BLaER1 treated with 17β-estradiol and CSF1 and Interleukin-3, amounts not matched to agents 10 nM and 100 nM (cell line): ENCODE measurements around the gene SKI.
"Not testable (repeated sequence)": the region's sequence is repeated elsewhere in the genome, so short reads cannot be mapped to it uniquely, and the experiment has no call there.

Experiments used
- H3K27ac ChIP-seq, 11 experiments: shearing (Covaris generic); formaldehyde crosslinking; 2 replicates each; pipeline ENCODE4 v1.8.1; 2022
- H3K27me3 ChIP-seq, 11 experiments: shearing (Covaris generic); formaldehyde crosslinking; 2 replicates each; pipeline ENCODE4 v1.8.1; 2022
- H3K36me3 ChIP-seq, 11 experiments: shearing (Covaris generic); formaldehyde crosslinking; 2 replicates each; pipeline ENCODE4 v1.8.1; 2022
- H3K4me1 ChIP-seq, 10 experiments: shearing (Covaris generic); formaldehyde crosslinking; 2 replicates each; pipeline ENCODE4 v1.8.1; 2022
- H3K4me2 ChIP-seq, 11 experiments: shearing (Covaris generic); formaldehyde crosslinking; 2 replicates each; pipeline ENCODE4 v1.8.1; 2022
- H3K4me3 ChIP-seq, 10 experiments: shearing (Covaris generic); formaldehyde crosslinking; 2 replicates each; pipeline ENCODE4 v1.8.1; 2022
- H3K9ac ChIP-seq, 11 experiments: shearing (Covaris generic); formaldehyde crosslinking; 2 replicates each; pipeline ENCODE4 v1.8.1; 2022
- H3K9me3 ChIP-seq, 11 experiments: shearing (Covaris generic); formaldehyde crosslinking; replicated peaks in 1 of 11; 2 replicates each; pipeline ENCODE4 v1.8.1; 2022
- H4K20me1 ChIP-seq, 11 experiments: shearing (Covaris generic); formaldehyde crosslinking; 2 replicates each; pipeline ENCODE4 v1.8.1; 2022
- Cebpa-rat ChIP-seq, 11 experiments: shearing (Covaris generic); IDR thresholded peaks; 2 replicates each; pipeline ENCODE4 v1.8.1; 2022

The SKI gene

DNA sequence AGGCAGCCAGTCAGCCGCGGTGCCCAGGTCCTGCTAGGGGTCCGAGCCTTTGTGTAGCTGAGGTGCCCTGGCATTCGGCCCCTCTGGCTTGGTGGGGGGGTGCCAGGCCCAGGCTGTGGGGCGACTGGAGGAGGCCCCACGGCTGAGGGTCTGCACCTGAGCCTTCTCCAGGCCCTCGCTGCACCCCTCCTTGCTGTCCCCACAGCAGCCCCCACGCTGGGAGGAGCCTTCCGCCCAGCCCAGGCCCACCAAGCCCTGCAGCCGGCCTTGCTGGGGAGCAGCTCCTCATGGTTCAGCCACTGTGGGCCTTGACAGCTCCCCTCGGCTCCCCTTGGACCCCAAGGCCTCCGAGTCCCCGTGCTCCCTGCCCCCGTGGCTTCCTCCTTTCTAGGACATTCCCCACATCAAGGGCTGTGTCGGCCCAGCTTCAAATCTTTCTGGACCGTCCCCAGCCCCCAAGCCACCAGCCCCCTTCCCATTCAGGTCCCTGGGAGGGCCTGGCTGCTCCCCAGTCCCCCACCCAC, 95.4 kb downstream of the SKI start:
- peaks cover 16 to 34% (median 28%) of the 10 kb centered on the region in 10 experiments; a peak in 19 of 20 replicates for H3K4me1 ChIP-seq
- no peak for TF ChIP-seq Cebpa-rat (IDR thresholded peaks at IDR 0.05)

GRCh38 chr1:2324553-2325366, 96.6 kb downstream of the SKI start:
- H3K27me3 ChIP-seq = peaks cover 33 to 45% (median 39%) of the 10 kb centered on the region in 11 experiments
- H4K20me1 ChIP-seq = peaks cover 0 to 31% (median 6%) of the 10 kb centered on the region in 11 experiments; a peak in 7 of 22 replicates
- H3K36me3 ChIP-seq = no peaks in the 10 kb centered on the region
- H3K4me2 ChIP-seq = no peak overlapping the region
- TF ChIP-seq Cebpa-rat (IDR thresholded peaks at IDR 0.05) = no peak
- no peak overlapping the region; a peak in 1 of 20 replicates for H3K4me3 ChIP-seq
- no peak overlapping the region for H3K9ac ChIP-seq
- peaks cover 7 to 22% (median 17%) of the 10 kb centered on the region in 10 experiments; a peak in 18 of 20 replicates for H3K4me1 ChIP-seq
- H3K27ac ChIP-seq = no peak overlapping the region
- peaks cover 11 to 27% (median 21%) of the 10 kb centered on the region in 11 experiments for H3K9me3 ChIP-seq

More for the DNA sequence above, 95.4 kb downstream of the SKI start:
- Histone ChIP-seq H3K4me2 (no peak overlapping the region), H3K27me3 (peaks cover 45 to 57% (median 51%) of the 10 kb centered on the region in 11 experiments), H3K27ac (no peak overlapping the region), H4K20me1 (peaks cover 0 to 37% (median 12%) of the 10 kb centered on the region in 11 experiments; a peak in 13 of 22 replicates), H3K9ac (no peak overlapping the region), H3K36me3 (no peaks in the 10 kb centered on the region), H3K9me3 (peaks cover 11 to 27% (median 21%) of the 10 kb centered on the region in 11 experiments), H3K4me3 (no peak overlapping the region)

DNA sequence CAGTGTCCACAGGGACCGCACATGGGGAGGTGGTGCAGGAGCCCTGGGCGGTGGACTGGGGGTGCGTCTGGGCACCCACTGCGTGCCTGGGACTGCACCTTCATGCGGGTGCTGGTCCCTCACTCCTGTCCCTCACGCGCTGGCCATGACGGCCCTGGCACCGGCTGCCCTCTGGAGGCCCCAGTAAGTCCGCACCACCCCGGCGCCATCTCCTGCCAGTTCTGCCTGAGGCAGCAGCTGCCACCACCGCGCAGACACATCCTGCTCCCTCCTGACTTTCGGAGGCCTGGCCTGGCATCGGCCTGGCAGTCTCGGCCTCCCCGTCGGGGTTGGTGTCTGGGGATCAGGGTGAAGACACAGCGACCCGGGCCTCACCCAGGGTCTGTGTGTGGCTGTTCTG, 98.4 kb downstream of the SKI start:
- peaks cover 17 to 28% (median 22%) of the 10 kb centered on the region in 11 experiments for H3K27me3 ChIP-seq
- TF ChIP-seq Cebpa-rat (IDR thresholded peaks at IDR 0.05) = no peak

GRCh38 chr1:2327162-2327561, 99.0 kb downstream of the SKI start:
- H3K4me3 ChIP-seq, H3K9ac ChIP-seq, H3K36me3 ChIP-seq, H3K27ac ChIP-seq, H3K4me2 ChIP-seq, H3K4me1 ChIP-seq: not testable (repeated sequence)
- Histone ChIP-seq H3K9me3 (peaks cover 11 to 27% (median 21%) of the 10 kb centered on the region in 11 experiments), H3K27me3 (peaks cover 11 to 21% (median 15%) of the 10 kb centered on the region in 11 experiments), H4K20me1 (peaks cover 0 to 18% (median 0%) of the 10 kb centered on the region in 11 experiments; a peak in 5 of 22 replicates)

More for the DNA sequence above, 98.4 kb downstream of the SKI start:
- Histone ChIP-seq H3K9ac (no peak overlapping the region), H3K9me3 (peaks cover 11 to 27% (median 21%) of the 10 kb centered on the region in 11 experiments), H4K20me1 (peaks cover 0 to 25% (median 0%) of the 10 kb centered on the region in 11 experiments; a peak in 7 of 22 replicates), H3K4me1 (peaks cover 7 to 16% (median 13%) of the 10 kb centered on the region in 10 experiments; a peak in 18 of 20 replicates), H3K27ac (no peak overlapping the region), H3K4me3 (no peak overlapping the region), H3K36me3 (no peaks in the 10 kb centered on the region), H3K4me2 (no peak overlapping the region)

- Histone ChIP-seq H3K9ac (no peak overlapping the region), H3K4me3 (no peak overlapping the region), H3K4me1 (peaks cover 0 to 3% (median under 1%) of the 10 kb centered on the region in 10 experiments; a peak in 6 of 20 replicates), H3K27ac (no peak overlapping the region), H3K4me2 (no peak overlapping the region), H3K36me3 (no peaks in the 10 kb centered on the region), H4K20me1 (peaks cover 0 to 16% (median 0%) of the 10 kb centered on the region in 11 experiments; a peak in 5 of 22 replicates), H3K27me3 (peaks cover 4 to 14% (median 9%) of the 10 kb centered on the region in 11 experiments), H3K9me3 (peaks cover 11 to 27% (median 21%) of the 10 kb centered on the region in 11 experiments)
- TF ChIP-seq Cebpa-rat (IDR thresholded peaks at IDR 0.05) = no peak
These were observed 99.7 kb downstream of the SKI start for GRCh38 chr1:2327841-2328240.

- no peak overlapping the region for H3K27ac ChIP-seq
- peaks cover 0 to 26% (median 0%) of the 10 kb centered on the region in 11 experiments; a peak in 5 of 22 replicates for H4K20me1 ChIP-seq
- no peak overlapping the region for H3K9ac ChIP-seq
- H3K4me3 ChIP-seq = no peak overlapping the region
- peaks cover 0 to 4% (median 0%) of the 10 kb centered on the region in 11 experiments; a peak in 7 of 22 replicates for H3K27me3 ChIP-seq
- TF ChIP-seq Cebpa-rat (IDR thresholded peaks at IDR 0.05) = no peak
- H3K9me3 ChIP-seq = peaks cover 11 to 26% (median 20%) of the 10 kb centered on the region in 11 experiments
- no peaks in the 10 kb centered on the region for H3K4me1 ChIP-seq
- no peaks in the 10 kb centered on the region for H3K36me3 ChIP-seq
- H3K4me2 ChIP-seq = no peak overlapping the region
These were observed 100.7 kb downstream of the SKI start for GRCh38 chr1:2328676-2329455.

GRCh38 chr1:2330035-2330434, 101.9 kb downstream of the SKI start:
- Histone ChIP-seq H3K9ac (no peak overlapping the region), H3K27me3 (no peaks in the 10 kb centered on the region; a peak in 1 of 22 replicates), H3K9me3 (peaks cover 0 to 15% (median 10%) of the 10 kb centered on the region in 11 experiments; a peak in 15 of 22 replicates), H3K27ac (no peak overlapping the region), H4K20me1 (peaks cover 0 to 26% (median 0%) of the 10 kb centered on the region in 11 experiments; a peak in 5 of 22 replicates), H3K4me3 (no peak overlapping the region), H3K4me2 (no peak overlapping the region), H3K4me1 (no peaks in the 10 kb centered on the region), H3K36me3 (no peaks in the 10 kb centered on the region)
- no peak for TF ChIP-seq Cebpa-rat (IDR thresholded peaks at IDR 0.05)

GRCh38 chr1:2330519-2331199, 102.5 kb downstream of the SKI start:
- Histone ChIP-seq H3K9ac (no peak overlapping the region), H3K27ac (no peak overlapping the region), H3K36me3 (no peaks in the 10 kb centered on the region), H3K4me3 (no peak overlapping the region), H3K27me3 (no peaks in the 10 kb centered on the region; a peak in 2 of 22 replicates), H3K4me2 (no peak overlapping the region), H3K4me1 (peaks cover 0 to 1% (median 0%) of the 10 kb centered on the region in 10 experiments; a peak in 2 of 20 replicates), H4K20me1 (peaks cover 0 to 33% (median 0%) of the 10 kb centered on the region in 11 experiments; a peak in 5 of 22 replicates), H3K9me3 (peaks cover 0 to 9% (median 4%) of the 10 kb centered on the region in 11 experiments; a peak in 14 of 22 replicates)
- no peak for TF ChIP-seq Cebpa-rat (IDR thresholded peaks at IDR 0.05)
